Activated T-cell treated with anti-CD3 and anti-CD28 coated beads for 48 hours (primary cell): ENCODE data around the gene TENT5C.
A peak's percentile ranks its signal among the peaks of the same experiment; 100 is the strongest.

Source experiments
- DNase-seq: peaks from one replicate; pipeline ENCODE4 v3.0.0-alpha.2; 2020; ENCODE audit warnings: low read depth

TENT5C gene

DNA sequence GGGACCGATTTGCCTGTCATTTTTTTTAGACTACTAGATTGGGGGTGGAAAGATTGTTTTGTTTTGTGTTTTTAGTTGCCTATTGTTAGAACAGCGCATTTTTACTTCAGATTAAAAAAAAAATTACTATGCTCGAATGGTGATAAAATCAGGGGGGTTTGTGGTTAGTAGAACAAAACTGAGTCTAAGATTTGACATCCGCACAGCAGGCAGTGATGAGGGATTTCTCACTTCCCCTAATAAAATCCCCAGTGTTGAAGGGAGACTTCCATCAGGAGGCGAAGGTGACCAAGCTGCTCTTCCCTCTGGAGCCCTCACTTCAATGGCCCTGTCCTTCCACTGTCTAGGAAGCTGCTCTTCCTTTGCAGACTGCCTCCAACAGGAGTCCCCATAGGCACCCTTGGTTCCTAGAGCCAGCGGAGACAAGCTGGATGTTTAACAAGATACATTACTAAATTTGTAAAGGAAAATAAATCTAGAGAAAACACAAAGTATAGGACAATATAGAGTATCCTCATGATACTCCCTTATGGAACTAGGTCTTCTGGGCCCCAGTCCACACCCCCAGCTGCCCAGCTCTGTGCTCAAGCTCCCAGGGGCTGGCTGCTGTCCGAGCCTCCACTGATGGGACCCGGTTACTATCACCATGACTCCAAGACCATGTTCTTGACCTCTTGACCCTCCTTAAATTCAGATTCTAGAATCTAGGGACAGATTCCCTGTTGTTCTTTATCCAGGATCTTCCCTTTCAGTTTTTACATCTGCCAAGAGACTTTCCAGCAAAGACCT is 31.0 kb downstream of the TENT5C start:
- DNase-seq, result no peak

DNA sequence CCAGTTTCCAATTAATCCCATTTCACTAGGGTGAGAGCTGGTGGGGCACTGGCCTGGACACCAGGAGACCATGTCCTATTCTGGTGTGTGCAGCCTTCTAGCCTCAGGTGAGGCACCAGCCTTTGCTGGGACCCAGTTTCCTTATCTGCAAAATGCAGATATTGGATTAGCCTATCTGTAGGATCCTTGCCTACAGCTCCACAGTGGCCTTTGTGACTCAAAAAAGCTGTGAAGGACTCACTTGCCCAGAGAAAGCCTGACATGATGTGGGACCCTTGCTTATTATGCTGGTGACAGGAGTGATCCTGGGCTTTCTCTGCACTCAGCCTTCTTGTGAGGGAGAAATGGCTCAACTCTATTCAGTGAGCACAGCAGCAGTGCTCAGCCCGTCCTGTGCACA is 32.3 kb downstream of the TENT5C start:
- no peak for DNase-seq

DNA sequence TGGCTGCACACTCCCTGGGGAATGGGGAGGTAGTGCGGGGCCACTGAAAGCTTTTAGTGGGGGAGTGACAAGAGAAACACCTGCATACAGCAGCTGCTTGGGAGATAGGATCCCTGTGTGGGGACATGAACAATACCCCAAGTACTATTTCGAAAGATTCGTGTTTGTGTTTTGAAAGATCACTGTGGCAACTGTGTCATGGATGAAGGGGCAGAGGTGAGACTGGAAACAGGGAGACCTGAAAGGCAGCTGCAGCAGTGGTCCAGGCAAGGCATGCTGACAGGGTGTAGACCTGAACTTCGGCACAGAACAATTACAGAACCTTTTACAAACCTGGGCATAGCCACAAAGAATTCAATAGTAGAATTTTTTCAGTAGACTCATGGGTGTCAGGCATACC is 32.9 kb downstream of the TENT5C start:
- no peak for DNase-seq

DNA sequence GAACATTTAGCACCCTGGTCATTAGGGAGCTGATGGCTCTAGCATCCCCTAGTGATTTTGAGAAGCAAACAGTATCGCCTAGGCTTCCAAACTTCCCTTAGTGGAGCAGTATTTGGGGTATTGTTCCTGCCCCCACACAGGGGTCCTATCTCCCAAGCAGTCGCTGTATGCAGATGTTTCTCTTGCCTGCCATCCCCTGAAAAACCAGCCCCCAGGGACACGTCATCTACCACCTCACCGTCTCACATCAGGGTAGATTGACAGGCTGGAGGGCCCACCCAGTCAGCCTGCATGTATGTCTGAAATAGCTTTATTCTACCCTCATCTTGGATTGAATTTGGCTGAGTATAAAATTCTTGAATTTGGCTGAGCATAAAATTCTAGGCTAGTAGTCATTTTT is 33.9 kb downstream of the TENT5C start:
- DNase-seq, result no peak

DNA sequence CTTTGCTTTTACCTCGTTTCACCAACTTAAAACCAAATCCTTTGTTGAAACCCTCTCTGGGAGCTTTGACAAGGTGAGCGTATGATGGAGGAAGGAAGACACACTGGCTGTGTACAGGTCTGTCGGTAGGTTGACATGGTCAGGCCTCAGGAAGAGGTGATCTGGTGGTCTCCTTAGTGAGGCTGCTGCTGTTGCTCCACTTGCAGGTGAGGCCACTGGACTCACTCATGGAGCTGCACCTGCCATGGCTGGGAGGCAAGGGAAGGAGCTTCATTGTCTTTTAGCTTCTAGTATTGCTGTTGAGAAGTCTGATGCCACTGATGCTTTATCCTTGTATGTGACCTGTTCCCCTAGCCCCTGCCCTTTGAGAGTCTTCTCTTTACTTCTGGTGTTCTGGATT is 35.7 kb downstream of the TENT5C start:
- no peak for DNase-seq

DNA sequence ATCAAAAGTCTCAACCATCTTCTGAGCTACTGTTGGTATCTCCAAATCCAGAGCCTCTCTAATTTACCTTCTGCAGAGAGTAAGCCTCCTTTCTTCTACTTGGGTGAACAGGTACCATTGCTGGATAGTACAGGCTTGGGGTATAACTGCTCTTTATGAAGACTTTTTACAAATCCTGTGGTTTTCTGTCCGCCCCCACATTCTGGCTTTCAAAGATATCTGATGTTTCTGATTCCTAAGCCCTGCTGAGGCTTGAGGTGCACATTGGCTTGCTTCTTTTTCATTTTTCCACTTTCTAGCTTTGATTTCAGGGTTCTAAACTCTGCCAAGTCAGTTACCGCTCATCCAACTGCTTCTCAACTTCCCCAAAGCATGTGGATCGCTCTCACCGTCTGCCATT is 37.1 kb downstream of the TENT5C start:
- DNase-seq, result no peak

DNA sequence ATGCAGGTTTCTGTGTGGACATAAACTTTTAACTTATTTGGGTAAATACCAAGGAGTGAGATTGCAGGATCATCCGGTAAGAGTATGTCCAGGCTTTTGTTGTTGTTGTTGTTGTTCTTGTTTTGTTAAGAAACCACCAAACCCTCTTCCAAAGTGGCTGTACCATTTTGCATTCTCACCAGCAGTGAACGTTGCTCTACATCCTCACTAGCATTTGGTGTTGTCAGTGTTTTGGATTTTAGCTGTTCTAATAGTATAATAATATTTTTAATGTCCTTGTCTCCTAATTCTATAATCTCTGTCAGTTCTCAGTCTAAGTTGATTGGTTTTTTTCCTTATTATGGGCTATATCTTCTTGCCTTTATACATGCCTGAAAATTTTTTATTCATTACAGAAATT is 37.8 kb downstream of the TENT5C start:
- DNase-seq, result no peak

DNA sequence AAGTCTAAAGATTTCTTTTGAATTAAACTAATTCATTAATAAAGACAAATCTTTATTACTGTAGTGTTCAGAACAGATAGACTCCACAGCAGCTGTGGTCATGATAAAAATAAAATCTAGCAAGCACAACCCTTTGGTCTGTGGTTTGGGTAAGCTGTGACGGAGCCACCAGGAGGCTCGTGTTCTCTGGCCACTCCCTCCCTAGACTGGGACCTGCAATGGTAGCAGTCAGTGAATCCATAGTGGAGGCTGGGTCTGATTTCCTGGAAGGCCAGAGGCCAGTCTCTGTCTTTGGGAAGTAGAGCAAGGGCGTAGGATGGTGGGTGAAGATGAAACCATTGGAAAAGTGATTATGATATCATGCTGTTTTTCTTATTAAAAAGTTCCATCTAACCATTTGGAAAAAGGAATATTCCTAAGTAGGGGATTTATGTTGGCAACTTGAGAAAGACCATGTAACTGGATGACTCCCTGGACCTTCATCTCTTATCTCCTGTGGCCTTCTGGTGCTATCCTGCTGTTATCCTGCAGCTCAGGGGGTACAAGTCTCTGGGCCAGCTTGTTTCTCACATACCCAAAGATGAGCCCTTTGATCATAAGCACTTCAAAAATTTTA is 39.0 kb downstream of the TENT5C start:
- no peak for DNase-seq

DNA sequence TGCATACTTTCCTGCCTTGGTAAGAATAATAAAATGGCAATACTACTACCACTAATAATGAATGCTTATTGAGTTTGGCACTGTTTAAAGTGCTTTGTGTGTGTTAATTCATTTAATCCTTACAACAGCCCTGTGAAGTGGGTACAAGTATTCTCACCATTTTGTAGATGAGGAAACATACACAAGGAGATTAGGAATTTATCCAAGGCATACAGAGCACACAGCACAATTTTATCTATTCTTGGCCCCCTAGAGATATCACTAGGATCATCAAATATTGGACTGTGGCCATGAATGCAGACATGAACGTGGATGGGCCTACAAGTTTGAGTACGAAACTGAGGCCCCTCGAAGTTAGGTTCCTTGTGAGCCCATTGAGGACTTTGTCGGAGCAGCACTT is 39.5 kb downstream of the TENT5C start:
- DNase-seq, result no peak

DNA sequence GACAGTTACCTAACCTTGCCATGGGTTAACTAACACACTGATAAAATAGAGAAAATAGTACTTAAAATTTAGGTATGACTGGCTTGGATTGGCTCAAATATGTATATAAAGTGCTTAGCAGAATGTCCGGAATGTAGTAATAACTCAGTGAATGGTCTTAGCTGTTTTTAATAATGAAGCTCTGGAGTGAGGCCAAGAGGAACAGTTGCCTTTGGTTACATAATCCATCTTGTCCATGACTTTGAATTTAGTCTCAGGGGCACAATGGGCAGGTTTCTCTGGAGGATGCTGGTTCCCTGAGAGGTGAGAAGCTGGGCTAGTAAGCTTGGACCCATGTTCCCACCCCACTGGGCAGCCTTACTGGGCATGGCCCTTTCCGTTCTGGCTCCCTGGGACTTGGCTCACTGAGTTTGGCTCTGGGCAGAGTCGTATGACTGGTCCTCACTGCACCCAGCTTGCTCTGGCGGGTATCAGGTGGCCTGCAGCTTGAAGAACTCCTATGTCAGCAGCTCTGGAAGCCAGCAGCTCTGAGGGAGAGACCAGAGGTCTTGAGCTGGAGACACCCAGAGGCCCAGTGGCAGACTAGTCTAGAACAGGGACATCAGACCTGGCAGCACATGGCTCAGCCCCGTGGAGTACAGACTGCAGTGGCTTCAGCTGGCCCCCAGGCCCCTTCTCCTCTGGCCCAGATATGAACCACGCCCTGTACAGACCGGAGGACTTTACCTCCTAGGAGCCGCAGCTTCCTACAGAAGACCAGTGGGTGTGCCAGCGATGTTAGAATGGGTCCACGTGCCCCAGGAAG is 40.4 kb downstream of the TENT5C start:
- no peak for DNase-seq

DNA sequence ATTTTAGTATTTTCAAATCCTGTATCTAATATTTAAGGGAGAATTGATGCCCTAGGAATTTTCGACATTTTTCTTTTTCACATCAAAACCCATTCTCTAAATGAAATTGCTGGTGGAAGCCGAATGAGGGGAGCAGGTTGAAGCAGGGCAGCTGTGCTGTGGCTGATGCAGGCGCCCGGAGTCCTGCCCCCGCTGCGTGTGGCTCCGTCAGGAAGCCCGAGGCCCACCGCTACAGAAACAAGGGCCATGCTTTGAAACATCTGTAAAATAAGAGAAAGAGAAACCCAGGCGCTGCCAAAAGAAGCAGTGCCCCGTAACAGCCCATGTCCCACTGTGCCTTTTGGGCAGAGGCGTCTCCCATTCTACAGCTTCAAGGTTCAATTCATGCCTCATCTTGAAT is 41.1 kb downstream of the TENT5C start:
- no peak for DNase-seq

DNA sequence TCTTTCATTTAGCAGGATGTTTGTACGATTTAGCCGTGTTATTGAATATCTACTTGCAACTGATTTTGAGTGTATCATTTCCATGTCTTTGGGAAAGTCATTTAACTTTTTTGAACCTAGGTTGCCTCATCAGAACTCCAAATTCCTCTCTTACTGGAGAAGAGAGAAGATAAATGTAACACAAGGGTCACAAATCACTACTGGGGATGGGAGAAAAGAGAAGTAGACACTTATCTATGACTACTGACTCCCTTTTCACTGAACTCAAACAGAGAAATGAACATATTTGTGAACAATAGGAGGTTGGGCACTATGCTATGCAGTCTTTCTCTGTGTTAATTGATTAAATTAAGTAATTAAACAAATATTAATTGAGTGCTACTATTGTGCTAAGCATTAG is 42.2 kb downstream of the TENT5C start:
- DNase-seq, result no peak

DNA sequence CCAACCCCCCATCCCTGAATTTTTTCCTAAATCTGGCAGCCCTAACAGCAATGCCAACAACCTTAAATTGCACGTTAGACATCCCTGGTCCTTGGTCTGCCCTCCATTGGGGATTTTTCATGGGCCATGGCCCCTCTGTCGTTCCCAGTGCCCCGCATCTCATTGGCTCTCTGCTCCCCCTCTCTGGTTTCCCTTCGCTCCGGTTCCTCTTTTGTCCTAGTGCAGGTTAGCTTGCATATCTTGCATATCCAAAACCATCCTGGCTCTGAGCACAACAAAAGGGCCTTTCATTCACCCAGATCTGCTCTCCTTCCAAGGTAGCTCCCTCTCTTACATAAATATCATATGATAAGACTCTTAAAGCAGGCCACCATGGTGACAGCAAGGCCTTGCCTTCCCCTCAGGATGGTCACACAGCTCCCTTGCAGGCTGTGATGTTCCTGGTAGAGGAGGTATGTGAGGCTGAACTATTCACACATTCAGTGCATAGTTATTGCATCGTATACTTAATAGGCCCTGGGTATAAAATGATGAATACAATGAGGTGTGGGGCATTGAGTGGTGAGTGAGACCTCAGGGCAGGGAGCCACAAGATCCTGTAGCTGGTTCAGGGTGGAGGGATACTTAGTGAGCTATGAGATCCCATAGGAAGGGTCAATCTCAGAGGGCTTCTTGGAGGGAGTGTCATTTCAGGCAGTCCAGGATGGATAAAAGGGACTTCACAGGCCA is 45.2 kb downstream of the TENT5C start:
- DNase-seq, result no peak

DNA sequence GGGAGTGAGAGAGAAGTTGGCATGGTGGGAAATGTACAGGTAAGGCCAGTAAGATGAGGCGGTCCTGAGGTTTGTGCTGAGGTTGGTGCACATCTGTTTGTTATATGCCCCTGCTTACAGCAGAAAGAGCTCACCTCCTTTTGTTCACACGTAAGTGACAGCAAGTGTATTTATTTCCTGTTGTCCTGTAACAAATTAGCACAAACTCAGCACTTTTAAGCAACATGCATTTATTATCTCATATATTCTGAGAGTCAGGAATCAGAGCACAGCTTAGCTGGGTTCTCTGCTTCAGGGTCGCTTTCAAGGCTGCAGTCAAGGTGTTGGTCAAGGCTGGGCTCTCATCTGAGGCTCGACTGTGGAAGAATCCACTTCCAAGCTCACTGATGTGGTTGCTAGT is 45.8 kb downstream of the TENT5C start:
- no peak for DNase-seq

DNA sequence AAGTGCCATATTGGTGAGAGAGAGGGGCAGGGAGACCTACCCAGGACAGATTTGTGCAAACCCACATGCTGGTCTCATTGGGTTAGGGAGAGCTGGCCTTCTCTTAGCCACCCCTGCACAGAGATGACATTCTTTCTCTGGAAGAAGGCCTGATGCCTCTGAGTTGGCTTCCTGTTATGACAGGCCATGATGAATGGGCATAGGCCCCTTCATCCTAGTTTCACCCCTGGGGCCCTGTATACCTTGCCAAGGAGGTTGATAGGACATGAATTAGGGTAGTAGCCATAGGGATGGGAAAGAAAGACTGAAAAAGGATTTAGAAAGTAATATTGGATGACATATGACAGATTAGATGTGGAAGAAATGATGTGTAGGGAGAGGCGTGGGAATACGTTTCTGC is 46.6 kb downstream of the TENT5C start:
- DNase-seq, result no peak

DNA sequence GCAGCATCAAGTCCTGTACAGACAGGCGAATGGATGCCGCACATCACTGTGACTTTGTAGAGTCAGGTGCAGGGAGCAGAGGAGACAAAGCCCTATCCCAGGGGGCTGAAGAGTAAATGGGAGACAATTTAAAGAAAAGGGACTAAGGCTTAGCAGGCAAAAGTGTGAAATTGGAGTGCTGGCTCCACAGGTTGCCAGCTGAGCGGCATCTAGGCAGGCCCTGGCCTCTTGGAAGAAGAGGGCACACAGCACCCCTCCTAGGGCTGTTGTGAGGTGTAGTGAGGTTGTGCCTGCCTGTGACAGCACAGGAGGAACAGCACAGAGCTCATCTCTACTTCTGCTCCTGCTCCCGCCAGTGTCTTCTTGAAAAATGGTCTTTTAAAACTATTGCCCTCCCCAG is 47.3 kb downstream of the TENT5C start:
- DNase-seq, result no peak

DNA sequence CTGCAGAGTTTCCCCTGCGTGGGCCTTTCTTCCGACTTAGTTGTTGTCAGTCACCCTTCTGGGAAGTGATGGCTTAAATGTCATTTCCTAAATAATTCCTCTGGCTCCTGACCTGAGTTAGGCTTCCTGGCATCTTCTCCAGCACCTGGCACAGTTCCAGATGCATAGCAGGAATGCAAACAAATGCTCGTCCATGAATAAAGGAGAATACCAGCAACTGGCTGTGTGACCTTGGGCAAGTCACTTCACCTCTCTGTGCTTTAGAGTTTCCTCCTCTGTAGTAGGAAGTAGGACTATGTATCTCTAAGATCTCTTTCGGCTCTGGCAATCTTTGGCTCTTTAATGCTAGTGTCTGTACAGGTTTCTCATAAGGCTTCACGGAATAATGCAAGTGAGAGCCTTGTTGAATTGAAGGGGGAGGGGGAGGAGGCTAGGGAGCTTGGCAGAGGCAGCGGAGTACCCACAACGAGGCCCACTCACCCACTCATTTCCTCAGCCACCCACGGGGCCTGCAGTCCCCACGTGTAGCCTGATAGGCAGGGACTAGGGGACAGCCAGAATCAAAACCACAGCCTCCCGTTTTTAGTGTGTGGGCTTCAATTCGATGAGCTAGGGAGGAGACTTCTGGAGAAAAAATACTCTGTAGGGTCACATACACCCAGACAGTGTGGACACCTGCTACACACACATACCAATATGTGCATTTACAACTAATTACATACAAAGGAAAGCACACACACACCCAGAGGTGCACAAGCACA is 48.1 kb downstream of the TENT5C start:
- no peak for DNase-seq

DNA sequence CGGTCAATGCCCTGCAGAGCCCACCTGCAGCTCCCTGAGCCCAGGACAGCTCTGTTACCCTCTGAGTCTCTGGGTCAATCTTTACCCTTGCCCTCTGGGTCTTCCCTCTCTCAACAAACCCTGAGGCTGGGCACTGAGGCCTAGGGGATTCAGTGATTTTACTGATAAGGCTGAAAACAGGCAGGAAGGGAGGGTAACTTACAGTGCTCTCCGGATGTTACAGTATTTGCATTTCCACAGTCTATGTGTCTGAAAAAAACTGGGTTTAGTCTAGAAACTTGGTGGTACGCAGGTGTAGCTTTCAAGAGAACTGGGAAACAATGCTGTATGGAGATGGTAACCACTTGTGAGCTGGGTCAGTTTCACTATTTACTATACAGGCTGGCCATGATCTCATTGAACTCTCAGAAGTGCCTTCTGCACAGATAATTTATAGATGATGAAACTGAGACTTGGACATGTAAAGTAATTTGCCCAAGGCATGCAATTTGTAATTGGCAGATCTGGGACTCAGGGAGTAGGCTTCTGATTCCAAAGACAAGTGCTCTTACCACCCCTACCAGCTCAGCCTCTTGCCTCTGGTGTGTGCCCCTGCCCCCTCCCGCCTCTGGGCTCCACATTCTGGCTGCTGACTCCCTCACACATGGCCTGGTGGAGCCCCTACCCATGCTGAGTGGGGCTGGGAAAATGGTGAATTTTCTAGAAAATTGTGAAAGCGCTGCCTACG is 48.8 kb downstream of the TENT5C start:
- no peak for DNase-seq

DNA sequence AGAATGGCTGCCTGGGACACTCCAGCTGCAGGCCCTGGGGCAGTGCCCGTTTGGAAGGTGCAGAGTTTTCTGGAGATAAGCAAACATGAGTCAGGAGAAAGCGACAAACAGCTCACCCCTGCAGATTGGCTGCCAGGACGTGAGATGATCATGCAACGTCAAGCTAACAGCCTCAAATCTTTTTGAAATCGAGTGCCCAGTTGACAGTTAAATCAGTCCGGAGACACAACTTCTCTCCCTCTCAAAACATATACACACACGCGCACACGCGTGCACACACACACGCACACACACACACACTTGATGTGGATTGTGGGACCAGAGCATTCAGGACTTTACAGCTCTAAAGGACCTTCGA is 49.4 kb downstream of the TENT5C start:
- no peak for DNase-seq

DNA sequence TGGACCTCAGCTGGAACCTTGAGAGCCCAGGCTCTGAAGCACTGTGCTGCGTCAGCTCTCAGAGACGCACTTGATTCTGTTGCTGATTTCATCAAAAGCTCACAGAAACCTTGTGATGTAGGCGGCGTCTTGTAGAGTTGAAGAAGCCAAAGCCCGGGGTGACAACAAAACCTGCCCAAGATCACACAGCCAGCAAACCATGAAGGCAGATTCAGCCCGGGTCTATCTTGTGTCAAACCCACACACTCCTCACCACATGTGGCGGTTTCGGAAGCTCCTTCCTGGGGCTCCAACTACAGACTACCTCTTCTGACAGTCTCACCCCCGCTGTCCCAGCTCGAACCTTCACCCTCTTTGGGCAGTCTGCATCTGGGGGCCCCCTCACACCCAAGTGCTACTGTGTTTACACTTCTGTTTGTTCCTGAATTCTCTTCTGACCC is 50.4 kb downstream of the TENT5C start:
- peak; percentile 68 for DNase-seq

DNA sequence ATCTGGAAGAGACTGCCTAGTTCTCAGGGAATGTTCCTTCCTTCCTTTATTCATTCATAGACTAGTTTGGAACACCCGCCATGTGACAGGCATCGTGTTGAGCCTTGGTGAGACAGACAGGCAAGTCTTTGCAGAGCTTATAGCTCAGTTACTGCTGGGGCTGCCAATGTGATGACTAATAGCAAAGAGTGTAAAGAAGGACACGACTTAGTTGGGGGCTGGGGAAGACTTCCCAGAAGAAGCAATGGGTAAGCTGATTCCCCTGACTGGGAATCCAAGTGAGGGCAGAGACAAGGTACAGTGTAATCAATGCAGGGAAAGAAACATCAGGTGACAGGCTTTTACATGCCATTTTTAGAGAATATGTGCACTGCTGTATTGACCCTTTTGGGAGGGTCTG is 51.2 kb downstream of the TENT5C start:
- no peak for DNase-seq
